GM21619 (cell line): ENCODE results near the gene ANKRD9.
"Not testable (repeated sequence)": the region's sequence is repeated elsewhere in the genome, so short reads cannot be mapped to it uniquely, and the experiment has no call there.

ENCODE experiments used
- ATAC-seq: cut with Tn5 transposase; IDR thresholded peaks from one replicate; pipeline ENCODE4 v1.9.1; 2021; ENCODE audit not compliant: unreplicated experiment

ANKRD9 gene

DNA sequence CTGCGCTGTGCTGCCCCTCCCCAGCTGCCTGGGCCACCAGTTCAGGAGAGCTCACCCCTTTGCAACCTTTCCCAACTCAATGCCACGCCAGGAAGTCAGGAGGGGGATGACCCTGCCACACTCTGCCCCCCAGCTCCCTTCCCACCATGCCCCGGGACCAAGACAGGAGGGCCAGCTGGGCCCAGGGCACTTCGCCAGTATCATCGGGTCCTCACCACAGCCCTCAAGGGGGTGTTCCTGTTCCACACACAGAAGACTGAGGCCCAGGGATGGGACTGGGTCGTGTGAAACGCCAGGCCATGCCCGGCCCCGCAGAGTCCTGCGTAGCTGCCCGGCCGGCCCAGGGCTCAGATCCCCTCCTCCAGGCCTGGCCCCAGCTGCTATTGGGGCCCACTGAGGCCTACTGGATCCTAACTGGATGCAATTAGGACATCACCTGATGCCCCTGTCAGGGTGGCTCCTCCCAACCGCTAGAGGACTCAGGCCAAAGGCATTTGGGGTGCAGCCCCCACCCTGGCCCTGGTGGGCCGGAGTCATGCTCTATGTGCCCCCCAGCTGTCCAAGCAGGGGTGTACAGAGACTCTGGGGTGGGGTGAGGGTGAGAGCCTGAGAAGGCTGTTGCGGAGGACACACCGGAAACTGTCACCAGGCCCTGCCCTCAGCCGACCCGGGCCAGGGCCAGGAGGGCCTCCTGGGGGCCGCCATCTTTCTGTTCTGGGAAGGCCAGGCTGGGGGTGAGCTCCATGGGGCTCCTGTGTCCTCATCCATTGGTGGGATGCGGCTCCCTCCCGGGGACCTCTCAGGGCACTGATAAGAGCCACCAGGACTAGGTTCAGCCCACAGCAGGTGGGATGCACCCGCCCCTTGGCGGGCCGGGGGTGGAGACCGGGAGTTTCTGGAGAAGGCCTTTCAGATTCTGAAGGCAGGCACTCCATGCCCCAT lies 29.3 kb upstream of the ANKRD9 start:
- no peak for ATAC-seq

DNA sequence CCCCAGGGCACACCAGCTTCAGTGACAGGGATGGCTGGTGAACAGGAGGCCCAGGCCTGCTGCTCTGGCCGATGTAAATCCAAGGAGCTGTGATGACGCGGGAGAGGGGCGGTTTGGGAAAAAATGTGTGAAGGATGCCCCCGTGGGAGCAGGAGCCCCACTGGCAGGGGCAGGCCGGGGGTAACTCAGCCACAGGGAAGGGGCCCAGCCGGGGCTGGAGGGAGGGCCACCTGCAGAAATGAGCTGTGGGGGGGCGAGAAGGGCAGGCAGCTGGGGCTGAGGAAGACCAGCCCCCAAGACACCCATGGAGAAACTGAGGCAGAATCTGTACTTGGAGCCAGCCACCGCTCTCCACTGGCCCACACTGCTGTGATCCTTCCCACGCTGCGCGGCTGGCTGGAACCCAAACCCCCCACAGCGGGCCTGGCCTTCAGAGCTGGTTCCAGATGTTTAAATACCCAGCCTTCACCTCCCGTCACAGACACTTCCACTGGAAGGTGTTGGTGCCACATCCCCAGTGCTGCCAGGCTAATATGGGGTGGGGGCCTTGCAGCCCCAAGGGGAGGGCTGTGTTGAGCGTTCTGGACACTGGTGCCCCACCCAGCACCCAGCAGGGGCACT lies 28.5 kb upstream of the ANKRD9 start:
- no peak for ATAC-seq

DNA sequence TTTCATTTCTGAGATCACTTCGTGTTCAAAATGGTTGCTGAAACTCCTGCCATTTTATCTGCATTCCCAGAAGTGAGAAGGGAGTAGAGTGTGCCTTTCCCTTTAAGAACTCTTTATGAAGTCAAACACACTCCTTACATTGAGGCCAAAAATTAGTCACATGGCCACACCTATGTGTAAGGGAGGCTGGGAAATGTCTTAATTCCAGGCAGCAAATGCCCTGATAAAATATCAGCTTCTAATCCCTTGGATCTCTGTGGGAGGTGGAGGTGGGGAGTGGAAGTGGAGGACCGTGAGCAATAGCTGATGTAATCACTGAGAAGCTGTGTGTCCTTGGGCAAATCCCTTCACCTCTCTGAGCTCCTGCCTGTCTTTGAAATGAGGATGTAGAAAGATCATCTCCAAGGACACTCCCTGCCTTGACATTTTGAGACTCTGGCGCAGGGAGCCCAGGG lies 22.7 kb upstream of the ANKRD9 start:
- no peak for ATAC-seq

DNA sequence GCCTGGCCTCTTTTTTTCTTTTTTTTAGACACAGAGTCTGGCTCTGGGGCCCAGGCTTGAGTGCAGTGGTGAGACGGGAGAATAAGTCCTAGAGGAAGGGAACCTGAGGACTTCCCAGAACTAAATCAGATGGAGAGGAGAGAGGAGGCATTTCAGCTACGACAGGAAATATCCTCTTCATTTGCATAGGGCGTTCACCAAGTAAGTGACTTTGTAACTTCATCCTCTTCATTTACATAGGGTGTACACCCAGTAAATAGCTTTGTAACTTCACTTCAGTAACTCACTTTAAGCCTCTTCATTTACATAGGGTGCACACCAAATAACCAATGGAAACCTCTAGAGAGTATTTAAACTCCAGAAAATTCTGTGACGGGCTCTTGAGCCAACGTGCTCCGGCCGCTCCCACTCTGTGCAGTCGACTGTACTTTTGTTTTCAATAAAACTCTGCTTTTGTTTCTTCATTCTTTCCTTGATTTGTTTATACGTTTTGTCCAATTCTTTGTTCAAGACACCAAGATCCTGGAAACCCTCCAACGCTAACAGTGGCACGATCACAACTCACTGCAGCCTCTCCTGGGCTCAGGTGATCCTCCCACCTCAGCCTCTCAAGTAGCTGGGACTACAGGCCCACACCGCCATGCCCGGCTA lies 21.4 kb upstream of the ANKRD9 start:
- ATAC-seq = no peak

DNA sequence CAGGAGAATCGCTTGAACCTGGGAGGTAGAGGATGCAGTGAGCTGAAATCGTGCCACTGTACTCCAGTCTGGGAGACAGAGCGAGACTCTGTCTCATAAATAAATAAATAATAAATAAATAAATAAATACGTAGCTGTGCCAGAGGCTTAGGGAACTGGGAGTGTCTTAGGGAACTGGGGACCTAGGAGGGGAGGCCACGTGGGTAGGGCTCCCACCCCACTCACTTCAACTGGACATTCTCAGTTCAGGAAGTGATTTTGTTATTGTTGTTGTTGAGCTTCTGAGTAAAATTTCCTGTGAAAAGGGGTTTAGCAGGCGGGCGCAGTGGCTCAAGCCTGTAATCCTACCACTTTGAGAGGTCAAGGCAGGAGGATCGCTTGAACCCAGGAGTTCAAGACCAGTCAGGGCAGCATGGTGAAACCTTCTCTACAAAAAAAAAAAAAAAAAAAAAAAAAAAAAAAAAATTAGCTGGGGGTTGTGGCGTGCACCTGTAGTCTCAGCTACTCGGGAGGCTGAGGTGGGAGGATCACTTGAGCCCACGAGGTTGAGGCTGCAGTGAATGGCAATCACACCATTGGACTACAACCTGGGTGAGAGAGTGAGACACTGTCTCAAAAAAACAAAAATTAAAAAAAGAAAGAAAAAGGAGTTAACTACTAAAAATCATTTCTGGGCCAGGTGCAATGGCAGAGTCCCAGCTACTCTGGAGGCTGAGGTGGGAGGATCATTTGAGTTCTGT lies 19.0 kb upstream of the ANKRD9 start:
- no peak for ATAC-seq

DNA sequence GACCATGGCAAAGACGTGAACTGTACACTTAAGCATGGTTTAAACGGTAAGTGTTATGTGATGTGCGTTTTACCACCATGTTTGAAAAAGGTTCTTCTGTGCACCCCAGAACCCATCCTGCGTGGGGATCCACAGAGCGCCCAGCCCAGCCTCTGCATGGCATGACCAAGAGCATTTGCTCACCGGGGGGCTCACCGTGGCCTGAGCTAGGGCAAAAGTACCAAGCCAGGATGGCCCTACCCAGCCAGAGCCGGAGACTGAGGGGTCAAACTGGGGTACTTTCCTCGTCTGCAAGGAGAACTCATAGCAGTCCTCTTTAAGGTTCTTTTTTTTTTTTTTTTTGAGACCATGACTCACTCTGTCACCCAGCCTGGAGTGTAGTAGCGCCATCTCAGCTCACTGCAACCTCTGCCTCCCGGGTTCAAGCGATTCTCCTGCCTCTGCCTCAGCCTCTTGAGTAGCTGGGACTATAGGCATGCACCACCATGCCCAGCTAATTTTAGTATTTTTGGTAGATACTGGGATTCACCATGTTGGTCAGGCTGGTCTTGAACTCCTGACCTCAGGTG lies 16.4 kb upstream of the ANKRD9 start:
- ATAC-seq = no peak

DNA sequence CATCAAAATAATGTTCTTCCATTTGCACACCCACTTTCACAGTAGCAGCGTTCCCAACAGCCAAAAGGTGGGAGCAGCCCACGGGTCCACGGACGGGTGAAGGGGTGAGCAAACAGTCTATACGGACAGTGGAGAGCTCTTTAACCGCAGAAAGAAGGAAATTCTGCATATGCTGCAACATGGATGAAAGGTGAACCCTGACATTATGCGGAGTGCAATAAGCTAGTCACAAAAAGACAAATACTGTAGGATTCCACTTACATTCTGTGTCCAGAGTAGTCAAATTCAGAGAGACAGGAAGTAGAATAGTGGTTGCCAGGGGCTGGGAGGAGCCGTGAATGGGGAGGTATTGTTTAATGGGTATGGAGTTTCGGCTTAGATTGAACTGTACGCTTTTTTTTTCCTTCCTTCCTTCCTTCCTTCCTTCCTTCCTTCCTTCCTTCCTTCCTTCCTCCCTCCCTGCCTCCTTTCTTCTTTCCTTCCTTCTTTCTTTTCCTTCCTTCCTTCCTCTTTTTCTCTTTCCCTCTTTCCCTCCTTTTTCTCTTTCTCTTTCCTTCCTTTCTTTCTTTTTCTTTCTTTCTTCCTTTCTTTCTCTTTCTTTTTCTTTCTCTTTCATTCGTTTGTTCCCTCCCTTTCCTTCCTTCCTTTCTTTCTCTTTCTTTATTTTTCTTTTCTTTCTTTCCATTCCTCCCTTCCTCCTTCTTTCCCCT lies 15.8 kb upstream of the ANKRD9 start:
- ATAC-seq = peak; percentile 20

DNA sequence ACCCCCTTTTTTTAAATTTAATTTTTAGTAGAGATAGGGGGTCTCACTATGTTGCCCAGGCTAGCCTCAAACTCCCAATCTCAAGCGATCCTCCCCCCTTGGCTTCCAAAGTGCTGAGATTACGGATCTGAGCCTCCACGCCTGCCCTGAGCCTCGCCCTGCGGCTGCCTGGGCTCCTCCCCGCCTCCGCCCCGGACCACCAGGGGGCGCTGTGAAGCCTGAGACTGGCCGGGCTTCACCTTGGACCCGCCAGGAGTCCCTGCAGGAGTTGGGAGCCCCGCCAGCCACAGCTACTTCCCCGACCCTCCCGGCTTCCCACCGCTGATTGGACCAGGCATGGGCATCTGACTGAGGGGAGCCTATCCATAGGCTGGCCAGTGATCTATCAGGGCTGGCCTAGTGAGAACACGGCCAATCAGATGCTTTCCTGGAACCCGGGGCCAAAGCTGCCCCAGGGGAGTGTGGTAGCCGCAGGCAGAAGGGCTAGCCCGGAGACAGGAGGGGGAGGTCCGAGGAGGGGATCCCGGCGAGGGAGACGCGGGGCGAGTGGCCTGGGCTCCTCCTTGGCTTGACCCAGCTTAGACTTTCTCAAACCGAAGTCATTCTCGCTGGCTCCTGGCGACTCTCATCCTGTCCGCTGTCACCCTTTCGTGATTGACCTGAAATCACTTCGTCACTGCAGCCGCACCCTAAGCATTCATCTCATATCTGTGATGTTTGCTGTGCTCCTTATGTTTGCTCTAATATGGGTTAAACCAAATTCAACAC lies 15.1 kb upstream of the ANKRD9 start:
- ATAC-seq = peak; percentile 97

DNA sequence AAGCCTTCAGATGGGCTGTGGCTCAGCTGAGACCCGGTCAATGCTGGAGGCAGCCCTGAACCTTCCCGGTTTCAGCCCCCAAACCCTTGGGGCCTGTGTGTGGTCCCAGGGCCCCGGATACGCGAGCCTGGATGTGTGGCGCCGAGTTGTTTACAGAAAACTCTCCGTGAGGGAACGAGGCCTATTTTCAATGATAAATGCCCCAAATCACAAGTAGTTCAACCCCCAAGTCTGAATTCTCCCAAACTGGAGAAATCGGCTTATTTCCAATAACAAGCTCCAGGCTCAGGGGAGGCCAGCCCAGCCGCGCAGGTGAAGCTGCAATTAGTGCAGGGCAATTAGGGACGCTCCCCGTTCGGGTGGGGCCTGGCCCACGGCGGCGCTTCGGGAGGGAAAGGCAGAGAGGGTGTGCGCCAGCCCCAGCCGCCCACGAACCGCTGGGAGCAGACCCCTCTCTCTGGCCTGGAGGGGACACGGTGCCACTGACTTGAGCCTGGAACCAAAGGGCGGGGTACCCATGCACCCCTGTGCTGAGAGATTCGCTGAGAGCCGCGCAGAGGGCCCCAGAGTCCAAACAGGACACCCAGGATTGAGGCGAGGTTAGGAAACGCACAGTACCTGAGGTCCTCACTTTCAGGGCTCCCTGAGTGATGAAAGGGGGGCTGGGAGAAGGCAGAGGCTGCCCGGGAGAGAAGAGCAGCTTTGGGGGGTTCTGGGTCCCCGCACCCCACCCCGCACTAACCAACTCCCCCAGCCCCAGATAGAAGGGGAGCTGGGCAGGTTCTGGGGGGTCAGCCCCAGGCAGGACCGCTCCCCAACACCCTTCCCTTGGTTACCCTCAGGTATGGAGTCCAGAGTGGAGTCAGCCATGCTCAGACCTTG lies 14.2 kb upstream of the ANKRD9 start:
- ATAC-seq = no peak

DNA sequence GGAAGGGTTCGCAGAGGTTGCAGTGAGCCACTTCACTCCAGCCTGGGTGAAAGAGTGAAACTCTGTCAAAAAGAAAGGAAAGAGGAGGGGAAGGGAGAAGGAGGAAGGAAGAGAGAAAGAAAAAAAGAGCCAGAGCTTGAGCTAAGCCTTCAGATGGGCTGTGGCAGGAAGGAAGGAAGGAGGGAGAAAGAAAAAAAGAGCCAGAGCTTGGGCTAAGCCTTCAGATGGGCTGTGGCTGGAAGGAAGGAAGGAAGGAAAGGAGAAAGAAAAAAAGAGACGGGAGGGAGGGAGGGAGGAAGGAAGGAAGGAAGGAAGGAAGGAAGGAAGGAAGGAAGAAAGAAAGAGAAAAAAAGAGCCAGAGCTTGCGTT lies 13.6 kb upstream of the ANKRD9 start:
- ATAC-seq = no peak

DNA sequence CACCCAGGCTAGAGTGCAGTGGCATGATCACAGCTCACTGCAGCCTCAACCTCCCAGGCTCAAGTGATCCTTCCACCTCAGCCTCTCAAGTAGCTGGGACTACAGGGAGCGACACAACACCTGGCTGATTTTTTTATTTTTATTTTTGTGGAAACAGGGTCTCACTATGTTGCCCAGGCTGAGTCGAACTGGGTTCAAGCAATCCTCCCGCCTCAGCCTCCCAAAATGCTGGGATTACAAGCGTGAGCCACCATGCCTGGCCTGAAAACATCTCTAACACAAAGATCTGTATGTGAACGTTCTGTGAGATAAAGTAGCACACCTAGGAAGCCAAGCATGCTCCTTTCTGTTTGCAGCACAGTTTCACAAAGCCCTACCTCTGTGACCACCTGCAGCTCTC lies 10.1 kb upstream of the ANKRD9 start:
- ATAC-seq = not testable (repeated sequence)

DNA sequence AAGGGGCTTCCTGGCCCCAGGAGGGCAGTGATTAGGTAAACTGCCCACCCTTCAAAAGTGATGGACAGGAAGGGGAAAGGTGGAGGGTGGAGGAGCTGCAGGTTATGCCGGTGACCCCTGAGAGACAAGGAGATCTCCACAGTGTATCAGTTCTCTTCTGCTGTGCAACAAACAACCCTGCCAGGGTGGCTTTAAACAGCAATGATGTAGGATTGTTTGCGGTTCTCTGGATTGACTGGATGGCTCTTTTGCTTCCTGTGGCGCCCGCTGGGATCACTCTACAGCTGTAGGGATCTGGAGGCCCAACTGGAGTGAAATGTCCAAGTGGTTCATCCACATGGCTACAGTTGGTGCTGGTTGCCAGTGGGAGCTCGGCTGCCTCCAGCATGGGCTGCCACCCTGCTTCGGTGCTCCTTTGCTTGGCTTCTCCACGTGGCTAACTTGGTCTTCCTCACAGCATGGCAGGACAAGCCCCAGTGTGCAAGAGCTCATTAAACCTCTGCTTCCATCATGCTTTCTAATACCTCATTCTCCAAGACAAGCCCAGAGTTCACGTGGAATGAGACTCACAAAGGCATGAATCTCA lies 8.6 kb upstream of the ANKRD9 start:
- no peak for ATAC-seq

DNA sequence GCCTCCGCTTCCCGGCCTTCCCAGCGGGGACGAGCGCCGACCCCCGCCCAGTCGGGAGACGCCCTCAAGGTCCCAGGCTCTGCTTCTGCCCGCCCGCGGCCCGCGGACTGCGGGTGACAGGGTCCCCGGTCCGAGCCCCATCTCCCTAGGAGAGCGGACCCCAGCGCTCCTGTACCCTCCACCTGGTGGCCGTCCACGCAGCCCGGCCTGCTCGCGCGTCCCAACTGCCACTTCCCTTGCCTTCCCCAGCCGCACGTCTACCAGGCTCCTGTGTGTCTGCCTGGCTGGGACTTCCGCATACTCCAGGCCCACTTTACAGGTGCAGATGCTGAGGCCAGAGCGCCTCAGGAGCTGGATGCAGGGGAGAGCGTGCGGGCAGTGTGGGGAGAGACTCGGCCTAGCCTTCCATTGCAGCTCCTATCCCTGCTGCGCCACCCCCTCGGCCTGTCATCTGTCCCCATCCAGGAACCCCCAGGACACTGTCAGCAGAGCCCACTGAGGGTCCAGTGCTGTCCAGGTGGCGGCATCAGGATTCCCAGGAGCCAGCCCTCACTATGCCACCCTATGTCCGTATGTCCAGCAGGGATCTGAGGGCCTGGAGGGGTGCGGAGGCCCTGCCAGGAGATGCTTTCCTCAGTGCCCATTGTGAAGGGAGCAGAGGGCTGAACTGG lies 8.0 kb upstream of the ANKRD9 start:
- no peak for ATAC-seq

DNA sequence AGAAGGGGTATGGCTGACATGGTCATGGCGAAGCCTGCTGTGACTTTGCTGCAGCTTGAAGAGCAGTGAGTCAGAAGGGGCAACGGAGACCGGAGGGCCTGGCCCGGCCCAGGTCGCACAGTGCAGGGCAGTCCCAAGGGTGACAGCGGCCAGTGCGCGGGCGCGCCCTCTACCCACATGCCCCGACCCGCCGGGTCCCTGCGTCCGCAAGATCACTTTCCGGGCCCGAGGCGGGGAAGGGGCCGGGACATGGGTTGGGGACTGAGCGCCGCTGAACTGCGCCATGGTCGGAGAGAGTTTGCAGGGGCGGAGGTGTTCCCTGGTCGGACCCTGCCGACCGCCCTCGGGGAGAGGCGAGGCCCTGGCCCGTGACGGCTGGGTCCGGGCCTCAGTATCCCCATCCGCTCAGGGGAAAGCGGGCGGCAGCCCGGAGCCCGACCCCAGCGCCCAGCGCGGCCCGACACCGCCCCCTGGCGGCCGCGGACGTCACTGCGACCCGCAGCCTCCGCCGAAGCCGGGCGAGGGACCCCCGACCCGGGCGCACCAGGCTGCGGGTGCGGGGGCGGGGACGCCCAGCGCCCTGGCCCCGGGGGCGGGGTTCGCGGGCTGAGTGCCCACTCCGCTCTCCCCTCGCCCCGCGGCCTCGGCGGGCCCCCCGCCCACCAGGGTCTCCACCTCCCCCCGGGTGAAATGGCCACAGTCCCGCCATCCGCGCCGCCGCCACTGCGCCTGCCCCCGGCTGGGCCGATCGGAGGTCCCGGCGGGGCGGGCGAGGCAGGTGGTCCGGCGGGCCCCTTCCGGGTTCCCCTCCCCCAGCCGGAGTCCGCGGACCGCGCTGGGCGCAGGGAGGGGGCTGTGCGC lies 7.2 kb upstream of the ANKRD9 start:
- ATAC-seq = peak; percentile 66

DNA sequence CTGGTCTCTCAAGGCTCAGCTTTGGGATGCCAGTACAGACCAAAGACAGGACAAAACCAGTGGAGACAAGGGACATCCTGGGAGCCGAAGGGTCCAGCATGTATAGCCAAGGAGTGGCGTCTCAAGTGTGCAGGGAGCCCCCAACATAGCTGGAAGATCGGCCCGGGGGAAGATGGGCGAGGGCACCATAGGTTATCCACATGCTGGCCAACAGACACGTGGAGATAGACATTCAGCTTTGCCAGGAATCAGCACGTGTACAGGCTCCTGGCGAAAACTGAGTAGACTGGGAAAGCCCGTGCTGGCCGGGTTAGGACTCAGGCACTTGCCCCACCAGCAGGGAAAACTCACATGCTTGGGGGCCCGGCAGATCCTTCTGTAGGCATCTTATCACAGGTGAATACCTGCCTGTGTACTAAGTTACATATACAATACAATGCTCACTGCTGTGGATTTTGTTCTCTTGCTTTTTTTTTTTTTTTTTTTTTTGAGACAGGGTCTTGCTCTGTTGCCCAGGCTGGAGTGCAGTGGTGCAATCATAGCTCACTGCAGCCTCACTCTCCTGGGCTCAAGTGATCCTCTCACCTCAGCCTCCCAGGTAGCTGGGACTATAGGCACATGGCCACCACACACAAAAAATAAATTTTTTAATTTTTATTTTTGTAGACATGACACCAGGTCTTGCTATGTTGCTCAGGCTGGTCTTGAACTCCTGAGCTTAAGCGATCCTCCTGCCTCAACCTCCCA lies 5.6 kb upstream of the ANKRD9 start:
- no peak for ATAC-seq
